ENCODE results near the gene PM20D1. TPM values are rescaled to one million over a fixed set of nuclear protein-coding genes. Genes with fewer than 3 reads are reported as not detected.

The PM20D1 gene
- total and polyA plus RNA-seq, 10 of the 15 experiments (the other 5 are each of a cell fraction or from before 2014, with no cell fraction given) = not detected

DNA sequence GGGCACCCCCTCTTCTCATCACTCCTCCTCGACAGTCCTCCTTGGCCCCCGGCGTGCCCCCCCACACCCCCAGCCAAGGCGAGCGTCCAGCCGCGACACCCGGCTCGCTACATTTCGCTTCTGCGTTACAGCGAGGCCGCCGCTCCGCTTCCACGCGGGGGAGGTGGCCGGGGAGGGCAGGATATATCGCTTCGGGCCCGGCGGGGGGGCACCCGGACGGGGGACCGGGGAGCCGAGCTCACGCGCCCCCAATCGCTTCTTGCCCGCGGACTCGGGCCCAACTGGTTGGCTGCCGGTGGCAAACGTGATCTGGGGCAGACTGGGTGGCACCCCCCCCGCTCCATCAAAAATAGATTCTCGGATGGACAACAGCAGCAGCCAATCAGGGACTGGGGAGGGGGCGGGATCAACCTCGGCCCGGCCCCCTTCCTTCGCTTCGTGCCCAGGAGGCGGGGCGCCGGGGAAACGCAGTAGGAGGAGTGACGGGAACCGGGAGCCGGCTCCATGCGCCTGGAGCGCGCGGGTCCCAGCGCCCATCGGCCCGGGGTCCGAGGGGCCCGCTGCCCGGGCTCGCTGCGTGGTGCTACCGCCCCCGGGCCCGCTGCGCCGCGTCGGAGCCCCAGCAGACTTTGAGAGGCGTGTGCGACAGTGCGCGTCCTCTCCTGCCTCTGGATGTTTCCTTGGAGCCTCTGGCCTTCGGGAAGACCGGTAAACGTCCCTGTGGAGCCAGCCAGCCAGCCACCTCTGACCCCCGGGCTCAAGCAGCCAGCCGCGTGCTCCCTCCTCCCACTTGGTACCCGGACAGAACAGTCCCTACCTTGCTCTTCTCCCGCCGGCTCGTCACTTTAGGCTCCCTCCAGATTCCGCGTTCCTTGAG, 36.8 kb downstream of the PM20D1 start, which contains the start of gene SLC41A1 (continued):
- TF ChIP-seq, protein P1, sequence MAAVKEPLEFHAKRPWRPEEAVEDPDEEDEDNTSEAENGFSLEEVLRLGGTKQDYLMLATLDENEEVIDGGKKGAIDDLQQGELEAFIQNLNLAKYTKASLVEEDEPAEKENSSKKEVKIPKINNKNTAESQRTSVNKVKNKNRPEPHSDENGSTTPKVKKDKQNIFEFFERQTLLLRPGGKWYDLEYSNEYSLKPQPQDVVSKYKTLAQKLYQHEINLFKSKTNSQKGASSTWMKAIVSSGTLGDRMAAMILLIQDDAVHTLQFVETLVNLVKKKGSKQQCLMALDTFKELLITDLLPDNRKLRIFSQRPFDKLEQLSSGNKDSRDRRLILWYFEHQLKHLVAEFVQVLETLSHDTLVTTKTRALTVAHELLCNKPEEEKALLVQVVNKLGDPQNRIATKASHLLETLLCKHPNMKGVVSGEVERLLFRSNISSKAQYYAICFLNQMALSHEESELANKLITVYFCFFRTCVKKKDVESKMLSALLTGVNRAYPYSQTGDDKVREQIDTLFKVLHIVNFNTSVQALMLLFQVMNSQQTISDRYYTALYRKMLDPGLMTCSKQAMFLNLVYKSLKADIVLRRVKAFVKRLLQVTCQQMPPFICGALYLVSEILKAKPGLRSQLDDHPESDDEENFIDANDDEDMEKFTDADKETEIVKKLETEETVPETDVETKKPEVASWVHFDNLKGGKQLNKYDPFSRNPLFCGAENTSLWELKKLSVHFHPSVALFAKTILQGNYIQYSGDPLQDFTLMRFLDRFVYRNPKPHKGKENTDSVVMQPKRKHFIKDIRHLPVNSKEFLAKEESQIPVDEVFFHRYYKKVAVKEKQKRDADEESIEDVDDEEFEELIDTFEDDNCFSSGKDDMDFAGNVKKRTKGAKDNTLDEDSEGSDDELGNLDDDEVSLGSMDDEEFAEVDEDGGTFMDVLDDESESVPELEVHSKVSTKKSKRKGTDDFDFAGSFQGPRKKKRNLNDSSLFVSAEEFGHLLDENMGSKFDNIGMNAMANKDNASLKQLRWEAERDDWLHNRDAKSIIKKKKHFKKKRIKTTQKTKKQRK (IDR thresholded peaks at IDR 0.05; ENCODE audit: low read depth, low read length) = no peak
- no peak for TF ChIP-seq POLR2AphosphoS2 (IDR thresholded peaks at IDR 0.05; ENCODE audit: low read depth, low read length)
- no peak for TF ChIP-seq CHD4 (IDR thresholded peaks at IDR 0.05)
- TF ChIP-seq, protein P2, sequence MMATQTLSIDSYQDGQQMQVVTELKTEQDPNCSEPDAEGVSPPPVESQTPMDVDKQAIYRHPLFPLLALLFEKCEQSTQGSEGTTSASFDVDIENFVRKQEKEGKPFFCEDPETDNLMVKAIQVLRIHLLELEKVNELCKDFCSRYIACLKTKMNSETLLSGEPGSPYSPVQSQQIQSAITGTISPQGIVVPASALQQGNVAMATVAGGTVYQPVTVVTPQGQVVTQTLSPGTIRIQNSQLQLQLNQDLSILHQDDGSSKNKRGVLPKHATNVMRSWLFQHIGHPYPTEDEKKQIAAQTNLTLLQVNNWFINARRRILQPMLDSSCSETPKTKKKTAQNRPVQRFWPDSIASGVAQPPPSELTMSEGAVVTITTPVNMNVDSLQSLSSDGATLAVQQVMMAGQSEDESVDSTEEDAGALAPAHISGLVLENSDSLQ (IDR thresholded peaks at IDR 0.05) = peak; percentile 98
- TF ChIP-seq, protein P3, sequence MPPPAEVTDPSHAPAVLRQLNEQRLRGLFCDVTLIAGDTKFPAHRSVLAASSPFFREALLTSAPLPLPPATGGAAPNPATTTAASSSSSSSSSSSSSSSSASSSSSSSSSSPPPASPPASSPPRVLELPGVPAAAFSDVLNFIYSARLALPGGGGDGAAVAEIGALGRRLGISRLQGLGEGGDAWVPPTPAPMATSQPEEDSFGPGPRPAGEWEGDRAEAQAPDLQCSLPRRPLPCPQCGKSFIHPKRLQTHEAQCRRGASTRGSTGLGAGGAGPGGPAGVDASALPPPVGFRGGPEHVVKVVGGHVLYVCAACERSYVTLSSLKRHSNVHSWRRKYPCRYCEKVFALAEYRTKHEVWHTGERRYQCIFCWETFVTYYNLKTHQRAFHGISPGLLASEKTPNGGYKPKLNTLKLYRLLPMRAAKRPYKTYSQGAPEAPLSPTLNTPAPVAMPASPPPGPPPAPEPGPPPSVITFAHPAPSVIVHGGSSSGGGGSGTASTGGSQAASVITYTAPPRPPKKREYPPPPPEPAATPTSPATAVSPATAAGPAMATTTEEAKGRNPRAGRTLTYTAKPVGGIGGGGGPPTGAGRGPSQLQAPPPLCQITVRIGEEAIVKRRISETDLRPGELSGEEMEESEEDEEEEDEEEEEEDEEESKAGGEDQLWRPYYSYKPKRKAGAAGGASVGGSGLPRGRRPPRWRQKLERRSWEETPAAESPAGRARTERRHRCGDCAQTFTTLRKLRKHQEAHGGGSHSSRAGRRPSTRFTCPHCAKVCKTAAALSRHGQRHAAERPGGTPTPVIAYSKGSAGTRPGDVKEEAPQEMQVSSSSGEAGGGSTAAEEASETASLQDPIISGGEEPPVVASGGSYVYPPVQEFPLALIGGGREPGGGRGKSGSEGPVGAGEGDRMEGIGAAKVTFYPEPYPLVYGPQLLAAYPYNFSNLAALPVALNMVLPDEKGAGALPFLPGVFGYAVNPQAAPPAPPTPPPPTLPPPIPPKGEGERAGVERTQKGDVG (CRISPR knock-in tag; IDR thresholded peaks at IDR 0.05) = no peak
- peak; percentile 59 for TF ChIP-seq RAD51 (IDR thresholded peaks at IDR 0.05)
- no peak; the same call in 1 of the 2 replicates for TF ChIP-seq RB1 (IDR thresholded peaks at IDR 0.05; ENCODE audit: borderline replicate concordance)
- TF ChIP-seq ZNF207 (IDR thresholded peaks at IDR 0.05; ENCODE audit: borderline replicate concordance) = no peak
- peak; percentile 90 for TF ChIP-seq NFYB (IDR thresholded peaks at IDR 0.05; ENCODE audit: insufficient read depth, low read depth, low read length)
- TF ChIP-seq, protein P4, sequence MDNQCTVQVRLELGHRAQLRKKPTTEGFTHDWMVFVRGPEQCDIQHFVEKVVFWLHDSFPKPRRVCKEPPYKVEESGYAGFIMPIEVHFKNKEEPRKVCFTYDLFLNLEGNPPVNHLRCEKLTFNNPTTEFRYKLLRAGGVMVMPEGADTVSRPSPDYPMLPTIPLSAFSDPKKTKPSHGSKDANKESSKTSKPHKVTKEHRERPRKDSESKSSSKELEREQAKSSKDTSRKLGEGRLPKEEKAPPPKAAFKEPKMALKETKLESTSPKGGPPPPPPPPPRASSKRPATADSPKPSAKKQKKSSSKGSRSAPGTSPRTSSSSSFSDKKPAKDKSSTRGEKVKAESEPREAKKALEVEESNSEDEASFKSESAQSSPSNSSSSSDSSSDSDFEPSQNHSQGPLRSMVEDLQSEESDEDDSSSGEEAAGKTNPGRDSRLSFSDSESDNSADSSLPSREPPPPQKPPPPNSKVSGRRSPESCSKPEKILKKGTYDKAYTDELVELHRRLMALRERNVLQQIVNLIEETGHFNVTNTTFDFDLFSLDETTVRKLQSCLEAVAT (IDR thresholded peaks at IDR 0.05) = no peak
- TF ChIP-seq FOXK2 (IDR thresholded peaks at IDR 0.05) = no peak
- TF ChIP-seq, protein P5, sequence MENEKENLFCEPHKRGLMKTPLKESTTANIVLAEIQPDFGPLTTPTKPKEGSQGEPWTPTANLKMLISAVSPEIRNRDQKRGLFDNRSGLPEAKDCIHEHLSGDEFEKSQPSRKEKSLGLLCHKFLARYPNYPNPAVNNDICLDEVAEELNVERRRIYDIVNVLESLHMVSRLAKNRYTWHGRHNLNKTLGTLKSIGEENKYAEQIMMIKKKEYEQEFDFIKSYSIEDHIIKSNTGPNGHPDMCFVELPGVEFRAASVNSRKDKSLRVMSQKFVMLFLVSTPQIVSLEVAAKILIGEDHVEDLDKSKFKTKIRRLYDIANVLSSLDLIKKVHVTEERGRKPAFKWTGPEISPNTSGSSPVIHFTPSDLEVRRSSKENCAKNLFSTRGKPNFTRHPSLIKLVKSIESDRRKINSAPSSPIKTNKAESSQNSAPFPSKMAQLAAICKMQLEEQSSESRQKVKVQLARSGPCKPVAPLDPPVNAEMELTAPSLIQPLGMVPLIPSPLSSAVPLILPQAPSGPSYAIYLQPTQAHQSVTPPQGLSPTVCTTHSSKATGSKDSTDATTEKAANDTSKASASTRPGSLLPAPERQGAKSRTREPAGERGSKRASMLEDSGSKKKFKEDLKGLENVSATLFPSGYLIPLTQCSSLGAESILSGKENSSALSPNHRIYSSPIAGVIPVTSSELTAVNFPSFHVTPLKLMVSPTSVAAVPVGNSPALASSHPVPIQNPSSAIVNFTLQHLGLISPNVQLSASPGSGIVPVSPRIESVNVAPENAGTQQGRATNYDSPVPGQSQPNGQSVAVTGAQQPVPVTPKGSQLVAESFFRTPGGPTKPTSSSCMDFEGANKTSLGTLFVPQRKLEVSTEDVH (IDR thresholded peaks at IDR 0.05; ENCODE audit: low read depth, partially characterized antibody) = no peak
